Uterine smooth muscle cell (primary cell): ENCODE results near the gene CCL26. TPM values are rescaled to one million over a fixed set of nuclear protein-coding genes. Genes with fewer than 3 reads are reported as not detected.

Source experiments
- total RNA-seq: library from RNA; depleted of rRNA; stranded (reverse); fragments of >200 nt; gene quantifications from 2 replicates; pipeline ENCODE4 v1.2.3, GENCODE V29; 2014

Gene CCL26
- 1.7 and 2.4 TPM in 2 replicates for total RNA-seq

GRCh38 chr7:75772081-75773077 lies at the start of gene CCL26:
TSS of gene CCL26 (minus strand) at chr7:75772211. CDS start at chr7:75772176, 35 bp downstream.

GRCh38 chr7:75813781-75814236 lies 41.8 kb upstream of the CCL26 start, which contains the start of gene CCL24:
TSS of gene CCL24 (minus strand) at chr7:75813806. CDS start at chr7:75813715, 91 bp downstream.

GRCh38 chr7:75738604-75738974 lies 33.4 kb downstream of the CCL26 start, which contains the start of gene HIP1:
TSS of gene HIP1 (minus strand) at chr7:75738941. CDS start at chr7:75738920, 21 bp downstream.

Other genes starting within 250 kb of the CCL26 start
- 20.9 and 27.7 TPM in 2 replicates for gene HIP1, start 33.3 kb downstream of the CCL26 start, total RNA-seq
- not detected in 2 replicates for gene CCL24, start 41.6 kb upstream of the CCL26 start, total RNA-seq
- gene RHBDD2, start 106.8 kb upstream of the CCL26 start, total RNA-seq: 12.2 and 12.7 TPM in 2 replicates
- gene POR, start 142.9 kb upstream of the CCL26 start, total RNA-seq: 105 and 159 TPM in 2 replicates
- gene TMEM120A, start 222.4 kb upstream of the CCL26 start, total RNA-seq: 25.5 and 27.4 TPM in 2 replicates